GM19238 (cell line): Measurements from ENCODE around the gene RIMS3.

Source experiments
- DNase-seq: peaks from one replicate; pipeline ENCODE4 v3.0.0; 2011; ENCODE audit warnings: low spot score; ENCODE audit not compliant: insufficient read length

Gene RIMS3

GRCh38 chr1:40653851-40654537 lies 11.5 kb downstream of the RIMS3 start:
- no peak for DNase-seq

- DNase-seq, result no peak
Observed at GRCh38 chr1:40652979-40653378, 12.5 kb downstream of the RIMS3 start.

- no peak for DNase-seq
Observed at GRCh38 chr1:40652468-40652867, 13.0 kb downstream of the RIMS3 start.

GRCh38 chr1:40651138-40651857 lies 14.2 kb downstream of the RIMS3 start:
- DNase-seq, result no peak

GRCh38 chr1:40650075-40650474 lies 15.4 kb downstream of the RIMS3 start:
- DNase-seq, result no peak

- no peak for DNase-seq
Observed at GRCh38 chr1:40649592-40649930, 15.9 kb downstream of the RIMS3 start.

GRCh38 chr1:40648928-40649591 lies 16.4 kb downstream of the RIMS3 start:
- no peak for DNase-seq

- DNase-seq, result no peak
Observed at GRCh38 chr1:40648200-40648599, 17.3 kb downstream of the RIMS3 start.

GRCh38 chr1:40646315-40646714 lies 19.2 kb downstream of the RIMS3 start:
- no peak for DNase-seq

GRCh38 chr1:40645118-40645680 lies 20.3 kb downstream of the RIMS3 start:
- no peak for DNase-seq

- no peak for DNase-seq
Observed at GRCh38 chr1:40641601-40642242, 23.8 kb downstream of the RIMS3 start.

GRCh38 chr1:40640314-40641076 lies 25.0 kb downstream of the RIMS3 start:
- DNase-seq, result no peak

GRCh38 chr1:40638097-40639036 lies 27.1 kb downstream of the RIMS3 start:
- DNase-seq, result no peak

GRCh38 chr1:40637470-40638007 lies 27.9 kb downstream of the RIMS3 start:
- no peak for DNase-seq

- no peak for DNase-seq
Observed at GRCh38 chr1:40636777-40637176, 28.7 kb downstream of the RIMS3 start.

GRCh38 chr1:40635763-40636500 lies 29.6 kb downstream of the RIMS3 start:
- no peak for DNase-seq

- no peak for DNase-seq
Observed at GRCh38 chr1:40634901-40635655, 30.4 kb downstream of the RIMS3 start.

GRCh38 chr1:40633931-40634376 lies 31.5 kb downstream of the RIMS3 start:
- no peak for DNase-seq
